Fibroblast of pulmonary artery (primary cell): ENCODE measurements around the gene CLEC18B.
"Not testable (repeated sequence)": the region's sequence is repeated elsewhere in the genome, so short reads cannot be mapped to it uniquely, and the experiment has no call there.

Experiments
- DNase-seq: peaks from one replicate; pipeline ENCODE4 v3.0.0-alpha.2; 2010; ENCODE audit warnings: low read depth
- H3K4me3 ChIP-seq: replicated peaks from 2 replicates; pipeline ENCODE4 v1.5.1; 2011; ENCODE audit warnings: low read depth, mild to moderate bottlenecking, control low read depth, low read length, moderate library complexity

The CLEC18B gene

DNA sequence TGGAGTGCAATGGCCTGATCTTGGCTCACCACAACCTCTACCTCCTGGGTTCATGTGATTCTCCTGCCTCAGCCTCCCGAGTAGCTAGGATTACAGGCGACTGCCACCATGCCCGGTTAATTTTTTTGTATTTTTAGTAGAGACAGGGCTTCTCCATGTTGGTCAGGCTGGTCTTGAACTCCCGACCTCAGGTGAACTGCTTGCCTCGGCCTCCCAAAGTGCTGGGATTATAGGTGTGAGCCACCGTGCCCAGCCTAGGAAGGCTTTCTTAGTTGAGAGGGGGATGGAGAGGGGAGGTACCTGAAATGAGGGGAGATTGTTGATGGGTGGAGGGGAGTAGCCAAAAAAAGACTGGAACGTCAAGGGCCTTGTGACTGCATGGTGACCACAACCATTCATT, 7.4 kb downstream of the CLEC18B start:
- not testable (repeated sequence) for H3K4me3 ChIP-seq, DNase-seq

DNA sequence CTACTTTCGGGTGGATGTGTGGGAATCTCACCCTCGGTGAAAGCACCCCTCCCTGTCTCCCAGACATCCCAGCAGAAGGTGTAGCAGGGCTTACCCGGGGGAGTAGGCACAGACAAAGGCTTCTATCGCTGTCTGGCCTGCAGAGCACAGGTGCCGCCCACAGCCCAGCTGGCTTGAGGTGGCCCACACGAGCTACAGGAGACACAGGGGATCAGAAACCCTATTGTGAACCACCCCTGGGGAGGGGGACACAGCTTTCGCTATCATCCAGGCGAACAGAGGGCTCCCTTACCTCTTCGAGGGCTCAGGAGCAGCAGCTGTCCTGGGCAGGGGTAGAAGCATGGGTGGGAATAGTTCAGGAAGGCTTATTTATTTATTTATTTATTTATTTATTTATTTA, 7.8 kb downstream of the CLEC18B start:
- DNase-seq, result not testable (repeated sequence)

DNA sequence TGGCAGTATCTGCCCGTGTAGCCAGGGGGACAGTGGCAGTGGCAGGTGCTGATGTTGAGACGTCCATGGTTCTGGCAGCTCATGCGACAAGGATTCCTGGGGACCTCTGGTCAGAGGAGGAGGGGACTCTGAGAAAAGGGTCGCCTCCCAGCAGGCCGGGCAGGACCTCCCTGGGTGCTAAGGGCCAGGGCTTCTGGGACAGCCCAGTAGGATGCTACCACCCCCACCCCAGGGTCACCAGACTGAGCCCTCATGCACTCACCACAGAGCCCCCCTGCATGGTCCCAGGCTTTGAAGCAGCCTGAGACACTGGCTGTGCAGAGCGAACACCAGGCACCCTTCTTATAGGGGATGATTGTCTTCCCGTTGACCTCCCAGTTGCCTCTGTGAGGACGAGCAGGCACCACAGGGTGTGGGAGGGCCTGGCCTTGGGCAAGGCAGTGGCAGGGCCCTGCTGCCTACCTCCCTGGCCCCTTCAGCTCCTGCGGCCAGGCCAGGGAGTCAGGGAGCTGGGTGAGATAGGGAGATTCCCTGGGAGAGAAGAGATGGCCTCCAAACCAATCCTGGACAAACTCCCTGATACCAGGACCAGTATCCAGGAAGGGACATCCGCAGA, 8.4 kb downstream of the CLEC18B start:
- not testable (repeated sequence) for DNase-seq, H3K4me3 ChIP-seq

More for the DNA sequence above, 7.8 kb downstream of the CLEC18B start:
- H3K4me3 ChIP-seq, result not testable (repeated sequence)

DNA sequence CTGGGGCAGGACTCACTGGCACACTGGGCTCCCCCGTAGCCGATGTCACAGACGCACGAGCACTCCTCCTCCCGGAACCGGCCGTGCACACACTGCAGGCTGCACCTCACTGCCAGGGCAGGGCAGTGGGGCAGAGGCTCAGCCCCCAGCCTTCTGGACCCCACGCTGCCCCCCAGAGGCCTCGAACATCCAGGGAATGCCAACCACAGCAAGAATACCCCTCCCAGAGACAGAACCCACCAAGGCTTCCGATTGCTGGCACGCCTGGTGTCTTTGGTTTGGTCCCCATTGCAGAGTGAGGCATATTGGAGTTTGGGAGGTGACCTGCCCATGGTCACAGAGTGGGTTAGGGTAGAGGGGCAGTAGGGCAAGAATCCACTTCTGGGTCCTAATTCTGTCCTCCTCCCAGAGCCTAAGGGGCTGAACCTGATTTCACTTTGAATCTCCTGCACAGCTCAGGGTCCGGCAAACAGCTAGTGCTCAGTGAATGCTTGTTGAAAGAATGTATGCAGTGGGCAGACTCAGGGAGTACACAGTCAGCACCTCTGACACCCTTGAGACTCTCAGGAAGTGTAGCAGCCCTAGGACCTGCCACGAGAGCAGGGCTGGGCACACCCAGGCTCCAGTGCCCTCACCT, 9.0 kb downstream of the CLEC18B start:
- not testable (repeated sequence) for DNase-seq, H3K4me3 ChIP-seq

DNA sequence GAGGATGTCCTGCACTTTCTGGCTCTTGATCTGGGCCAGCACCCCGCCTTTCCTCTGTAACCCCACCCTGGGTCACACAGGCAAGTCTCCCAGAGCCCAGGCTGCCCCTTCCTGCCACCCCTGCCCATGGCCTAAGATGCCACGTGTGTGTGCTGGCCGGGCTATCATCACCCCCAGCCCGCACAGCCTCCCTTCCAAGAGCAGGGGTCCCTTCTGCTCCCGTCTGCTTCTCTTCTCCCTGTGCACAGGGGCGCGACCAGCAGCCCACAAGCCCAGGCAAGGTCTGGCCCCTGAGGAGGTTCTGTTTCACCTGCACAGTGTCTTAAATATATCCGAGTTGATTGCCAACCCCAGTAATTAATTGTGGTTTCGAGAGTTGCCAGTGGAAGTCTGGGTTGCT, 10.3 kb downstream of the CLEC18B start:
- DNase-seq, H3K4me3 ChIP-seq: not testable (repeated sequence)

DNA sequence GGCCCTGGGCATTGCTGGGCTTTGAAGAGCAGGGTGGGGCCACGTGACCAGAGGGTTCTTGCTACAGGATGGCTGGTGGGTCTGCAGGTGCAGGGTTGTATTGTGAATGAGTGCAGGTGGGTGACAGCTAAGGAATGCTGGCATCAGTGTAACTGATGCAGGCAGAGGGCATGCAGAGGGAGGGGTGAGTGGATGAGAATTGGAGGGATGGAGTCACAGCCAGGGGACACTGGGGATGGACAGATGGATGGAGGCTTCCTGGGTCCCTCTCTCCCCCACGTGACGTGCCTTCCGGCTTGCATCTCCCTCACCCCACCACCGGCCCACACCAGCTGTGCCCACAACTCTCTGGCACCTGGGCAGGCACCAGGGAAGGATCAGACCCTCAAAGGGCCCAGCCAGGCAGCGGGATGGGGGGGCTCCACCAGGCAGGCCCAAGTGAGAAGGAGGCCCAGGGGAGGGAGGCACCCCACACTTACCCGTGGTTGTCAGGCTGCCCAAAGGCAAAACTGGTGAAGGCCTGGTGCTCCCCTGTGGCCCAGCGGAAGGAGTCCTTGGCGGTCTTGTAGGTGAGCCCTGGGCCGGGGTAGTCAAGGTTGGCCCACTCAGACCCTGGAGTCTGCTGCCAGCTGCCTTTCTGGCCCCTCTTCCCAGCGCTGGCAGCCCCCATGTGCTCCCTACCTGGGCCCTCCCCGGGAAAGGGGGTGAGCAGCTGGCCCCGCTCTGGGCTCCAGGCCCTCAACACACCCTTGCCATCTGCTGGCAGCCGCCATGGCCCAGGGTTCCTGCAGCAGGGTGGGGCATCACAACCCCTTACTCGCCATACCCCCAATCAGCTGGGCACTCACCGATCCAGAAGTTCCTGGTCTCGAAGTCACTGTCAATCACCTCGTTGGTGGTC, 11.0 kb downstream of the CLEC18B start:
- not testable (repeated sequence) for H3K4me3 ChIP-seq

DNA sequence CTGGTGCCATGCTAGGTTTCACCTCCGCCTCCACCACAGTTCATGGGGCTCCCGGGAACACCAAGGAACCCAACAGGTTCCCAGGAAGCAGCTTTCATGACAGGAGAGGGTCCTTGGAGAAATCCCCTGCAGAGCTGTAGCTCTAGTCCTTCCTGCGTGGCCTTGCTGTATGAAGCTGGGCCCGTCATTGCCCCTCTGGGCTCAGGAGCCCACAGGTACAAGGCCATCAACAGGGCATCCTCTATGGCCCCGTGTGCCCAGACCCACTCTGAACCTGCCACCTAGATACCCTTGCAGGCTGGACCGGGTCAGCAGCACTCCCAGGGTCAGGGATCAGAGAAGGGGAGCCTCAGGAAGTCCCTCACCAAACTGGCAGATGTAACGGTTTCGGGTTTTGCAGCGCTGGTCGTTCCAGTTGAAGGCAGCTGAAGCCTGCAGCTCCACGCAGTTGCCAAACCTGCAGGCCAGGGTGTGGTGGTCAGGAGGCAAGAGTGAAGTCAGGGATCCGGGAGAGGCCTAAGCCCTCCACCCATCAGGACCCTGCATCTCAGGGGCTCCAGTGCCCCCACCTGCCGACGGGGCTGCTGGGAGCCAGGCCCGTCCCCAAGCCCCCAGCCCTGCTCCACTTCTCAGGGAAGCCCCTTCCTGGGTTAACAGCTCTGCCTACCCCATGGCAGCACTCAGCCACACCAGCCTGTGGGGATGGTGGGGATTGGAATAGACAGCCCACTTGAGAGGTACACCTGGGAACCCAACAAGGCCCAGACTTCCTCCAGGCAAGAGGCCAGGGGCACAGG, 11.9 kb downstream of the CLEC18B start:
- not testable (repeated sequence) for DNase-seq

More for the DNA sequence above, 11.0 kb downstream of the CLEC18B start:
- not testable (repeated sequence) for DNase-seq

DNA sequence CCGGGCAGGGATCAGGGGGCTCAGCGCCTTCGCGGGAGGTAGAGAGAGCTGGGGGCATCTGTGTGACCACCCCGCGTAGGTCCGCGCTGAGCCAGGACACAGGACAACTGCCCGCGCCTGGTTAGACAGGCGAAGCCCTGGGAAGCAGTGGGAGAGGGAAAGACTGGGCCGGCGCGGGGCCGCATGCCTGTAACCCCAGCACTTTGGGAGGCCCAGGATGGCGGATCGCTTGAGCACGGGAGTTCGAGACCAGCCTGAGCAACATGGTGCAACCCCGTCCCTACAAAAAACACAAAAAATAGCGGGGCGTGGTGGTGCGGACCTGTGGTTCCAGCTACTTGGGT, 13.9 kb downstream of the CLEC18B start:
- H3K4me3 ChIP-seq, result peak overlapping the region; percentile 35
- DNase-seq, result not testable (repeated sequence)

More for the DNA sequence above, 11.9 kb downstream of the CLEC18B start:
- not testable (repeated sequence) for H3K4me3 ChIP-seq

DNA sequence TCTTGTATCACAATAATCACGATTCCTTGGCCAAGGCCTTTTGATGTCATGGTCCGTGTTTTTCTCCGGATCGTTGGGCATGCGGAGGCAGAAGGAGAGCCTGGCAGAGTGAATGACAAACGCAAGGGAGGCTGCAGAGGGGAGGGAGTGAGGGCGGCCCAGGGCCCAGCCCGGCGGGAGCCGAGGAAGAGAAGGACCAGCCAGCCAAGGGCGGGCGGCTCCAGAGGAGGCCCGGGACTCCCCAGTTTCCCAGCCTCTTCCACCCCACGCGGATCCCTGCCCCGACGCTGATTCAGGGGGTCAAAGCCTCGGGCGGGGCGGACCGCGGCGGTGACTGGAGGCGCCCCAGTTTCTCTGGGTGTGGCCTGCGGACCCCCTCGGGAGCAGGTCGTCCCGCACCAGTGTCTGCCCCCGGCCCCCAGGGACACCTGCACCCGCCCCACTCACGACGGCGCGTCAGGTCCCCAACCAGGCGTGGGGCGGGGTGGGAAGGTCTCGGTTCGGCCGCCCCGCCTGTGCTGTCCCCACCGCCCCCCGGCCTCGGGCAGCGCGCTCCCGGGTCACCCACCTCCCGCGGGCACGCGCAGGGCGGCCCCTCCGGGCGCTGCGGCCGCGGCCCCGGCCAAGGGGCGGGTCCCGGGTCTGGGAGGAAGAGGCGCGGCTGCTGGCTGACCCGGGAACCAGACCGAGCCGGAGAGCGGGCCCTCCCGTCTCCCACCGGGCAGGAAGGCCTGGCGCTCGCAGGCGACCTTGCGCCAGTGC, 14.5 kb downstream of the CLEC18B start:
- not testable (repeated sequence) for DNase-seq
- peak overlapping the region; percentile 35 for H3K4me3 ChIP-seq

DNA sequence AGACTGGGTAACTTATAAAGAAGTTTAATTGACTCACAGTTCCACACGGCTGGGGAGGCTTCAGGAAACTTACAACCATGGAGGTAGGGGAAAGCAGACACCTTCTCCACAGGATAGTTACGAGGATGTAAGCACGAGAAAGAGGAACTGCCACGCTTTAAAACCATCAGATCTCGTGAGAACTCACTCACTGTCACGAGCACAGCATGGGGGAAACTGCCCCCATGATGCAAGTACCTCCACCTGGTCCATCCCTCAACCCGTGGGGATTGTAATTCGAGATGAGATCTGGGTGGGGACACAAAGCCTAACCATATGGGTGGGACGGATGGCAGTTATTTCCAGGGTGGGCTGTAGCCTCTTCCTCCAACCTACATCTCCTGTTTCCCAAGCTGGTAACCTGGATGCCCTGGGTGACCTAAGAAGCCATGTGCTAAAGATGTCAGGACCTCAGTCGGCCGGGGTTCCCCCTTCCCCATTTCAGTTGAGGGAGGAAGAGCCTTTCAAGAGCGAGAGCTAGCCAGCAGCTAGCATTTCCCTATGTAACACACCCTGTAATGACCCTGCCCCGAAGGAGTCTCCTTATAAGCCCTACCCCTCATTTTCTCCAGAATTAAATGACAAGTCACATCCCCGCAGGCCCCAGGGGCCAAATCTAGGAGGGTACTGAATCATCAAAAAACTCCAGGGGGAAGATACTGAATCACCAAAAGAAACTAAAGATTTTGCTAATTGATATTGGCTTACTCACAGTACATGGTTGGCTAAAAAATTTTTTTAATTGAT, 16.9 kb downstream of the CLEC18B start:
- DNase-seq, H3K4me3 ChIP-seq: not testable (repeated sequence)

DNA sequence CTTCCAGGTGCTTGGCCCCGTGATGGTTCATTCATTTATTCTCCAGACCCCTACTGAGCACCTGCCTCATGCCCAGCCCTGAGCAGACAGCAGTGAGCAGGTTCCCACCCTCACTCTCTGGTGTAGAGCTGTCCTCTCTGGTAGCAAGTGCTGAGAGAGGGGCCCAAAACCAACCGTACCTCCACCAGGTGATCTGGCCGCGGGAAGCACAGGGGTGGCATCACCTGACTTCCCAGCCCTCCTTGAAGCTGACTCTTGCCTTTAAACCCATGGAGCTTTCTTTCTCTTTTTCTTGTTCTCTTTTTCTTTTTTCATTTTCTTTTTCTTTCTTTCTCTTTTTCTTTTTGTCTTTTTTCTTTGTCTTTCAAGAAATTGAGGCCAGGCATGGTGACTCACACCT, 21.0 kb downstream of the CLEC18B start:
- H3K4me3 ChIP-seq, DNase-seq: not testable (repeated sequence)

DNA sequence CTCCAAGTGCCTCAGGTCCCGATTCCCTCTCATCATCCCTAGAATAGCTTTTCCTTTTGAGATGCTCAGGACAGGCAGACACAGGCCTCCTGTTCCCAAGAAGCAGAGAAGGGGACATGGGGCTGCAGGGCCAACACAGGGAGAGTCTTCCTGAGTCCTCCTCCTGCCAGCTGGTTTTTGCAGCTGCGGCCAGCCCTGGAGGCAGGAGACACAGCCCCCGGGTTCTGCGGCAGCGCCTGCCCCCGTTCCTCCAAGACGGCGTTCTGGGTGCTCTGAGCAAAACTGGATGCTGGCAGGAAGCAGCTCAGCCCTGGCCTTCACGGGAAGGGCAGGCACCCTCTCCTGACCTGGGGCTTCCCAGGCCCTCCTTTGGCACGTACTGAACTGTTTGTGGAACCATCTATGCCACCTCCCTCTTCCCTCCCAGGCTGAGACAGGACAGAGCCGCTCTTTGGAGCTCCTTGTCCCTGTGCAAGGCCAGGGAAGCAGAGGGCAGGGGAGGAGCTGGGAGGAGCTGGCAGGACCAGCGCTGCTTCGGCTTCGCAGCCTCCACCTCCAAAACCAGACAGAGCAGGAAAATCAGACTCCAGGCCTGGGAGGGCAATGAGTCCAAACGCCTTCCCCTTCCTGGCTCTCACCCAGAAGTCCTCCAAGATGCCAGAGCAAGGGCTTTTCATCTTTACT, 22.9 kb downstream of the CLEC18B start:
- not testable (repeated sequence) for DNase-seq, H3K4me3 ChIP-seq

DNA sequence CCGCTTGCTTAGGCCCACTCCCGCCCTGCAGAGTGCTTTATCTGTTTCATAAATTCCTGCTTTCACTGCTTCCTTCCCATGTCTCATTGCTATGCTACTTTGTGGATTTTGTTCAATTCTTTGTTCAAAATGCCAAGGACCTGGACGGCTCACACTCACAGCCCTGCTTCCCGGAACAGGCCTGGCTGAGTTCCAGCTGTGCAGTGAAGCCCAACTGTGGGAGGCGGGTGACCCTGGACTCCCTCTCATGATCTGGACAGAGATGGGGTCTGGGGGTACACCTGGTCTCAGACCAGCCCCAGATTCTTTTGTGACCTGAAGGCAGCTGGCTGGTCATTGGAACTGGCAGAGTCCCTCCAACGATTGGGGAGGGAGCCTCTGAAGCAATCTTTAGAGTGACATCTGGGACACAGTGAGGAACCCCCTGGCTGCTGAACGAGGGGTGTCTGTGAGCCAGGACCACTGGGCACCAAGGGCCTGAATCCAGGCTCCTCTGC, 24.7 kb downstream of the CLEC18B start:
- DNase-seq, result peak; percentile 76
- H3K4me3 ChIP-seq, result not testable (repeated sequence)

DNA sequence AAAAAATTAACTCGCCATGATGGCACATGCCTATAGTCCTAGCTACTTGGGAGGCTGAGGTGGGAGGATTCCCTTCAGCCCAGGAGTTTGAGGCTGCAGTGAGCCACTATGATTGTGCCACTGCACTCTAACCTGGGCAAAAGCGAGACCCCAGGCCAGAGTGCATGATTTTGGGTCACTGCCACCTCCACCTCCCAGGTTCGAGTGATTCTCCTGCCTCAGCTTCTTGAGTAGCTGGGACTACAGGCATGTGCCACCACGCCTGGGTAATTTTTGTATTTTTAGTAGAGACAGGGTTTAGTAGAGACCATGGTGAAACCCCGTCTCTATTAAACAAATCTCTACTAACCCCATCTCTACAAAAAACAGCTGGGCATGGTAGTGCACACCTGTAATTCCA, 26.7 kb downstream of the CLEC18B start:
- DNase-seq, H3K4me3 ChIP-seq: not testable (repeated sequence)

DNA sequence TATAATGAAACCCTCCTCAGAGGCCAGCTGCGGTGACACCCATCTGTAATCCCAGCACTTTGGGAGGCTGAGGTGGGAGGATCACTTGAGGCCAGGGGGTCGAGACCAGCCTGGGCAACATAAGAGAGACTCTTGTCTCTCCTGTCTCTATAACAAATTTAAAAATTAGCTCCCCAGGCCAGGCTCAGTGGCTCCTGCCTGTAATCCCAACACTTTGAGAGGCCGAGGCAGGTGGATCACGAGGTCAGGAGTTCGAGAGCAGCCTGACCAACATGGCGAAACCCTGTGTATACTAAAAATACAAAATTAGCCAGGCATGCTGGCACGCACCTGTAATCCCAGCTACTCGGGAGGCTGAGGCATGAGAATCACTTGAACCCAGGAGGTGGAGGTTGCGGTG, 27.1 kb downstream of the CLEC18B start:
- H3K4me3 ChIP-seq, DNase-seq: not testable (repeated sequence)

DNA sequence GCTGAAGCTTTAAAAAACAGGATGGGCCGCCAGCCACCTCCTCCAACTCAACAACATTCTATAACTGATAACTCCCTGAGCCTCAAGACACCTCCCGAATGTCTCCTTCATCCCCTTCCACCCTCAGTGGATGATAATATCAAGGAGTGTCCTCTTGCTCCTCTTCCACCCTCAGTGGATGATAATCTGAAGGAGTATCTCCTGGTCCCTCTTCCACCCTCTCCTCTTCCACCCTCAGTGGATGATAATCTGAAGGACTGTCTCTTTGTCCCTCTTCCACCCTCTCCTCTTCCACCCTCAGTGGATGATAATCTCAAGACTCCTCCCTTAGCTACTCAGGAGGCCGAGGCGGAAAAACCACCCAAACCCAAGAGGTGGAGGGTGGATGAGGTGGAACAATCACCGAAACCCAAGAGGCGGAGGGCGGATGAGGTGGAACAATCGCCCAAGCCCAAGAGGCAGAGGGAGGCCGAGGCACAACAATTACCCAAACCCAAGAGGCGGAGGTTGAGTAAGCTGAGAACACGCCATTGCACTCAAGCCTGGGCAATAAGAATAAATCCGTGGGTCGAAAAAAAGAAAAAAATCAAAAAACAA, 29.7 kb downstream of the CLEC18B start:
- DNase-seq, H3K4me3 ChIP-seq: not testable (repeated sequence)
